HG03575 (cell line): ENCODE measurements around the gene EXD1.
"Not testable (repeated sequence)": the region's sequence is repeated elsewhere in the genome, so short reads cannot be mapped to it uniquely, and the experiment has no call there.

Source experiments
- ATAC-seq: cut with Tn5 transposase; IDR thresholded peaks from one replicate; pipeline ENCODE4 v1.9.1; 2021; ENCODE audit not compliant: unreplicated experiment, insufficient number of reproducible peaks, low FRiP score; ENCODE audit errors: extremely low read depth

EXD1 gene

DNA sequence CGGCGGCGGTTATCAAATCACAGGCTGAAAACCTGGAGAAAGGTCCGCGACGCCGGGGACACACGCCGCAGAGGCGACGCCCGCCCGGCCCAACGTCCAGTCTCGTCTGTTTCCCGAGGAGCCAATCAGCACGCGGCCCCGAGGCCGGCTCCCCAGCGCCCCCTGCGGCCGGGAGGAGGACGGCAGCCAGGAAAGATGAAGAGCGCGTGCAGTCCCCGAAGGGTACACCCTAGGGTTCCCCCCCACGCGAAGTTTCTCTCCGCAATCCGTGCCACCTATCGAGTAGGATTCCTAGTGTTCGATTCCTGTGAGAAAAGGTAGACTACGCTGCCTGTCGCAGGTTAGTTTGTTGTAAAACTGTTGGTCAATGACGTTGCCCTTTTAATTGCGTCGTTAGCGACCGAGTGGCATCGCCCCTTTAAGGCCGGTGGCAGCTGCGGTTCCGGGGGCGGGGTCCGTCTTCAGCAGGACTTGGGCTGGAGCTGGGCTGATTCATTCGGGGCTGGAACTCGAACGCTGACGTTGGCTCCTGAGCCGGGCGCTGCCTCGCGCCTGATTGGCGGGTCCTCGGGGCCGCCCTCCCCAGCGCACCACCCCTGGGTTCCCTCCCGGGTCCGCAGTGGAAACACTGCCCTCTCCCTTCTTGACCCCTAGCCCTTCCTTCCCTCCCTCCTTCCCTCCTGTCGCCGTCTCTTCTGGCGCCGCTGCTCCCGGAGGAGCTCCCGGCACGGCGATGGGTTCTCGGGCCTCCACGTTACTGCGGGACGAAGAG, at the start of gene EXD1, which contains the start of gene CHP1:
Gene EXD1 (minus strand): TSS at position 108 of the 772 bp plus-strand sequence. CDS start 4,182 bp downstream, outside the sequence.
Gene CHP1 (plus strand): TSS at position 619 of the 772 bp plus-strand sequence. CDS start 115 bp downstream, at position 734.
- ATAC-seq: peak; percentile 65

DNA sequence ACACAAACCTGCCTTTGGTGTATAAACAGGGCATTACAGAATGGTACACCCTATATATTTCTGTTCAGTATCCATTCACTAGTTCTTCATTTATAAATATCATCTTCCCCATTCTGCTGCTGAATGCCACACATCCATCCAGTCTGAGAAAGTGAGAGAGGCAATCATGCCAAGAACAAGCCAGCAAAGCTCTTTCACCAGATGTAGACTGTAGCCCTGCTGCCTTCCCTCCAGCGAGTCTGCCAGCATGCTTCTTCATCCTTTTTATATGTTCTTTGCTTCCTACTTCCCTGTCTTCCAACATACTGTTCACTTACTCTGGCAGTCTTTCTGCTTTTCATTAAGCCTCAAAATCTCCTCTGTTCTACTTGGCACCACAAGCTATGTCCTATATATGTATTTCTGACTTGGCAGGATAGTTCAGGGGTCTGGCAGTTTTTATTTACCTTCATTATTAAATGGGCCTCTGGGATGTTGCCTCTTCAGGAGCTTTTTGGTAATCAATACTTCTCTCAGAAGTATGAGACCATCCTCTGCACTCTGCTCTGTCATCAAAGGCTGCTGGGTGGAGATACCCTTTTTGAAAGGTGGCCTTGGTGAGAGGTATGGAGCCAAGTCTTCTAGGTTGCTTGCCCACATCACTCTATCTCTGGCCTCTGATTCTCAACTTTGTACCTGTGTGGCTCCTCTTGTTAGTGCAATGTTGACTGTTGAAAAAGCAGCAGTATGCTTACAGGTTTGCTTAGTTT, 49.2 kb upstream of the EXD1 start:
- no peak for ATAC-seq

DNA sequence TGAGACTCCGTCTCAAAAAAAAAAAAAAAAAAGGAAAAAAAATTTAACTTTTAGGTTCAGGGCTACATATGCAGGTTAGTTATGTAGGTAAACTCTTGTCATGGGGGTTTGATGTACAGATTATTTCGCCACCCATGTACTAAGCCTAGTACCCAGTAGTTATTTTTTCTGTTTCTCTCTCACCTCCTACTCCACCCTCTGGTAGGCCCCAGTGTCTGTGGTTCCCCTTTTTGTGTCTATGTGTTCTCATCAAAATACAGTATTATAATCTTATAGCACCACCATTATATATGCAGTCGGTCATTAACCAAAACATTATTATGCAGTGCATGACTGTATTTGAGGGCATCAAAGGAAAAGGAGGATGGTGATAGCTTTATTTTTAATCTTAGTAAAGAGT, 47.8 kb upstream of the EXD1 start:
- no peak for ATAC-seq

GRCh38 chr15:41276831-41277230, 46.3 kb upstream of the EXD1 start:
- ATAC-seq: no peak

- ATAC-seq: no peak
Observed at GRCh38 chr15:41269887-41270286, 39.3 kb upstream of the EXD1 start.

- ATAC-seq: no peak
Observed at GRCh38 chr15:41263891-41264351, 33.4 kb upstream of the EXD1 start.

GRCh38 chr15:41262571-41262970, 32.0 kb upstream of the EXD1 start:
- ATAC-seq: no peak

GRCh38 chr15:41260924-41261323, 30.4 kb upstream of the EXD1 start:
- not testable (repeated sequence) for ATAC-seq

DNA sequence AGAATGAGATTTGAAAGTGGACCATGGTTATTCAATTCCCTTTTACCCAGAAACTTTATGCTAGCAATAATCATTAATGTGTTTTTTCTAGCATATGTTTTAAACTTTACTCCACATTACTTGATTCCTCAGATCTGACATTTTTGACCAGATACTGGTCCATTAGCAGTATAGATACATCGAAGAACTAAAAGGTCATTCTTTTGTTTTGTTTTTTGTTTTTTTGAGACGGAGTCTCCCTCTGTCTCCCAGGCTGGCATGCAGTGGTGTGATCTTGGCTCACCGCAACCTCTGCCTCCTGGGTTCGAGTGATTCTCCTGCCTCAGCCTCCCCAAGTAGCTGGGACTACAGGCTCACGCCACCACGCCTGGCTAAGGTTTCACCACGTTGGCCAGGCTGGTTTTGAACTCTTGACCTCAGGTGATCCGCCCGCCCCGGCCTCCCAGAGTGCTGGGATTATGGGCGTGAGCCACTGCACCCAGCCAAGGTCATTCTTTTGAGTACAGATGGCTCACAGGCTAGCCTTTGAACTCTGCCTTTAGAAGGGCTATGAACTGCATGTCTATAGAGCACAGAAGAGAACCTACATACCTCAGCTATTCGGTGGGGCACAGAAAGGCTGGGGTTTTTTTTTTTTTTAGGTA, 29.1 kb upstream of the EXD1 start:
- ATAC-seq: no peak

DNA sequence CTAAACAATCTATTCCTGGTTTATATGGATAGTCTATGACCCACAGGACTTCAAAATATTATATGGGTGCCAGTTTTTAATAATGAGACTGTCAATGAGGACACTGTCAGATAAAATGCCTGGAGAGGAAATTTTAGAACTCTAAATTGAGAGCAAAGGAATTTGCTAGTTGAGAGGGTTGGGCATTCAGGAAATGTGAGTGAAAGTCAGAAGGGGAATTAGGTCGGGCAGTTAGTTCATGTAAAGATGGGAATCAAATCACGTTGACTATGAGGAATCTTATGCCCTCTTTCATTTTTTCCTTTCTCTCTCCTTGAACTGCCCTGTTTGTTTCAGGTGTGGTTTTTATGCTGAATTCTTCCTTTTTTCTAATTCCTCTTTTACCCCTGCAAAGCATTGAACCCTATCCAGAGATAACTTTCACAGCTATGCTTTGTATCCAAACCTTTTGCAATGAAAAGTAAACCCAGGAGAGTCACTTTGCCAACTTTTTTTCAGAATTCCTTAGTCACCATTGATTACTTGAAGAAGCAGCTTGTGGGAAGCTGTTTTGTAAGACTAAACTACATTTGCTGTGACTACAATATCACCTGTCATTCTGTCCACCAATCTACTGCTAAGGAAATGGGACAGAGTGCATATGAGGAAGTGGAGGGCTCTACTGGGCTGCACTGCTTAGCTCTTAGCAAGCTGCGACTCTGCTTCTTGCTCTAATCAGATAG, 28.4 kb upstream of the EXD1 start:
- ATAC-seq: no peak

GRCh38 chr15:41256577-41257038, 26.1 kb upstream of the EXD1 start:
- ATAC-seq: no peak

DNA sequence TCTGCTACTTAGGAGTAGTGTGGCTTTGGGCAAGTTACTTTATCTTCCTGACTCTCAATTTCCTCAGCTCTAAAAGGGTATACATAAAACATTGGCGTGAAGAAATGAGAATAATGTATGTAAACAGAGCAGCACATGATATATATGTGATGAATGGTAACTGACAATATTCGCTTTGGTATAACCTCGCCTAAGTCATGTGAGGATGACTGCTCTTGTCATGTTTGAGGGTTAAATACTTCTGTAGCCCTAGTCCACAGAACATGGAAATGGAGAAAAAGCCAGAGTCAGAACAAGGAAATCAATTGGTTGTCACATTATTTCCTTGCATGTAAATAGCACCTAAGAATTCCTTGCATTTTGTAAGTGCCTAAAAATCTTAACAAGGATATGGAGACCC, 25.5 kb upstream of the EXD1 start:
- ATAC-seq: no peak

- no peak for ATAC-seq
Observed at GRCh38 chr15:41254560-41254959, 24.0 kb upstream of the EXD1 start.

GRCh38 chr15:41251411-41251810, 20.9 kb upstream of the EXD1 start:
- no peak for ATAC-seq

GRCh38 chr15:41250745-41251144, 20.2 kb upstream of the EXD1 start:
- not testable (repeated sequence) for ATAC-seq

GRCh38 chr15:41241221-41241964, 10.8 kb upstream of the EXD1 start:
- ATAC-seq: no peak

GRCh38 chr15:41238100-41238499, 7.5 kb upstream of the EXD1 start:
- ATAC-seq: no peak

GRCh38 chr15:41235929-41236328, 5.4 kb upstream of the EXD1 start:
- ATAC-seq: no peak
